Neuron (in vitro differentiated cells): Measurements from ENCODE around the gene B3GALT5.

Source experiments
- H2AFZ ChIP-seq: one replicate; pipeline ENCODE4 v1.6.1; 2013; ENCODE audit warnings: low read depth, mild to moderate bottlenecking, inconsistent platforms, low read length, moderate library complexity
- H3K27me3 ChIP-seq: one replicate; pipeline ENCODE4 v1.6.1; 2013; ENCODE audit warnings: low read length; ENCODE audit not compliant: insufficient read depth
- H3K36me3 ChIP-seq: one replicate; pipeline ENCODE4 v1.6.1; 2013; ENCODE audit warnings: low read length; ENCODE audit not compliant: insufficient read depth
- H3K4me1 ChIP-seq: one replicate; pipeline ENCODE4 v1.6.1; 2013; ENCODE audit warnings: low read length; ENCODE audit not compliant: insufficient read depth
- H3K4me3 ChIP-seq: 2 replicates; pipeline ENCODE4 v1.5.1; 2013; ENCODE audit warnings: mild to moderate bottlenecking, low read length, moderate library complexity
- H3K9me3 ChIP-seq: one replicate; pipeline ENCODE4 v1.6.1; 2013; ENCODE audit warnings: low read length

Gene B3GALT5

DNA sequence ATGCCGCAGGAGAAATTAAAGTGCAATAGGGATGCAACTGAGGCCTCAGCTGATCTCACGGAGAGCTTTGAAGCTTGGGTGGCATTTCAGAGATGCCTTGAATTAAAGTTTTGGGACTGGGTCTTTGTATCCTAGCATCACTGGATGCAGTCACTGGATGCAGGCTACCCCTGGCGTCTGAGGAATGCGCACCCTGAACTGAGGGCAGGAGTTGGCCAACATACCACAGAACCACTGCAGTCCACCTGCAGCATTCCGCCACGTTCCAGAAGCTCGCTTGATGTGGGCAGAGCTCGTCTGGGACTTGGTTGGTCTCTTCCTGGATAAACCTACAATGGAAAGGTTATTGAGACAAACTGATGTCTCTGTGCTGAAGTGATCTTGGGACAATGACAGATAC is 98.1 kb downstream of the B3GALT5 start:
- H3K9me3 ChIP-seq: no peaks in the 10 kb centered on the region
- no peak overlapping the region for H3K4me3 ChIP-seq
- no peaks in the 10 kb centered on the region for H3K27me3 ChIP-seq
- H2AFZ ChIP-seq: no peak overlapping the region
- H3K36me3 ChIP-seq: no peaks in the 10 kb centered on the region
- H3K4me1 ChIP-seq: no peaks in the 10 kb centered on the region

DNA sequence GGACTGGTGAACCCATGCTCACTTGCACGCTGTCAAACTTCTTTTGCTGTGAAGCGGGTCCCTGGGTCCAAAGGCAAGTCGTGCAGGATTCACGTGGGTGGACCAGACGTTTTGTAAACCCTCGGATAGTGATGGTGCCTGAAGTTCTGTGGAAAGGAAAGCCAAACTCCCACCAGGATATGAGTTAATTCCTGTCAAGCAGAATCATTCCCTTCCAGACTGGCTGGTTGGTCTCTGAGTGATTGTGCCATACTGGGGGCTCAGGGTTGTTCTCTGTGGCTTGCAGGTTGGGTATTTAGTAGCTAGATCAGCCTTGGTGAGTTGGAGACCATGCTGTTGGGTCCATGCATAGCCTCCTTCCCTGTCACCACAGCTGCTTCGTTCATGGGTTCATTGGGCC is 99.5 kb downstream of the B3GALT5 start:
- Histone ChIP-seq H3K4me1 (no peaks in the 10 kb centered on the region), H3K36me3 (no peaks in the 10 kb centered on the region), H3K4me3 (no peak overlapping the region), H2AFZ (no peak overlapping the region), H3K27me3 (no peaks in the 10 kb centered on the region), H3K9me3 (no peaks in the 10 kb centered on the region)

DNA sequence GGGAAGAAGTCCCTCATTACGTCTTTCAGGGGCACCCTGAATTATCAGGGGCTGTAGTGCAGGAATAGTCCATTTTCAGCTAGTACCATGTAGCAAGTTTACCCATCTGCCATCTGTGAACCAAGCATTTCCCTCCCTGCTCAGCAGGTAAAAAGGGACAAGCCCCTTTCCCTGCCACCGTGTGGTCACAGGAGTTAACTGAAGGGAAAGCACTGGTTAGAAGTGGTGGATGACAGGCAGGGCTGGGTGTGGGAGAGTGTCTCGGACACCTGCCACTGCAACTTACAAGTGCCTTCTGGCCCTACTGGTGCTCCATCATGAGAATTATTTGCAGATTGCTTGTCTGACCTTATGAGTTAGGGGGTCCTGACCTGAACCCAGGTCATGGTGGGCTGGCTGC is 100.2 kb downstream of the B3GALT5 start:
- no peaks in the 10 kb centered on the region for H3K36me3 ChIP-seq
- H3K27me3 ChIP-seq: no peaks in the 10 kb centered on the region
- no peaks in the 10 kb centered on the region for H3K4me1 ChIP-seq
- no peak overlapping the region for H2AFZ ChIP-seq
- H3K9me3 ChIP-seq: no peaks in the 10 kb centered on the region
- no peak overlapping the region for H3K4me3 ChIP-seq

DNA sequence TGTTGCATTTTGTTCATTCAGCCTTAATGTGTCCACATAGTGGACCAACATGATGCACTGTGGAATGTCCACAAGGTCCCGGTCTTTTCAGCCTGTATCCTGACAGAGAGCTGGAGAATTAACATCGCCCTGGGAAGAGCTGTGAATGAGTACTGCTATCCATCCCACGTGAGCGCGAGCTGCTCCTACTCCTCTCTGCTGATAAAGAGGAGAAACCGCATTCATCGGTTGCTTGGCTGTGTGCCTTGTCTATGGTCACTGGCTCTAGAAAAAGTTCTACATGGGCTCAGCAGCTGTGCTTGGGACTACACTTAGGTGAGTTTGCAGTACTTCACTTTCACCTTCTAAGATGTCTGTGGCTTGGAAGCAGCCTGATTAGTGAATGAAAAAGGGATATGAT is 101.2 kb downstream of the B3GALT5 start:
- H3K27me3 ChIP-seq: no peaks in the 10 kb centered on the region
- no peak overlapping the region for H2AFZ ChIP-seq
- H3K36me3 ChIP-seq: no peaks in the 10 kb centered on the region
- no peaks in the 10 kb centered on the region for H3K4me1 ChIP-seq
- no peak overlapping the region for H3K4me3 ChIP-seq
- no peaks in the 10 kb centered on the region for H3K9me3 ChIP-seq

DNA sequence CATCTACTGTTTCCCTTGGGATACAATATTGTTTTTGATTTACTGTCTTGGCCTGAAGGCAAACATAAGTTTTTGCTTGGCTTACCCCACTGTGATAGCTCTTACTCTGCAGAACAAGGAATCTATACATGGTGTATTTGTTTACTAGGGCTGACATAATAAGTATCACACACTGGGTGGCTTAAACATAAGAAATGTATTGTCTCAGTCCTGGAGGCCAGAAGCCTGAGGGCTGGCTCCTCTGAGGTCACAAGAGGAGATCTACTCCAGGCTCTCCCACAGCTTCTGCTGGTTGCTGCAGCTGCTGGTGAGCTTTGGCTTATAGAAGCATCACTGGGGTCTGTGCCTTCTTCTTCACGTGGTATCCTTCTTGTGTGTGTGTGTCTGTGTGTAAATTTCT is 101.6 kb downstream of the B3GALT5 start:
- Histone ChIP-seq H3K4me3 (no peak overlapping the region), H3K27me3 (no peaks in the 10 kb centered on the region), H2AFZ (no peak overlapping the region), H3K36me3 (no peaks in the 10 kb centered on the region), H3K4me1 (no peaks in the 10 kb centered on the region), H3K9me3 (no peaks in the 10 kb centered on the region)

DNA sequence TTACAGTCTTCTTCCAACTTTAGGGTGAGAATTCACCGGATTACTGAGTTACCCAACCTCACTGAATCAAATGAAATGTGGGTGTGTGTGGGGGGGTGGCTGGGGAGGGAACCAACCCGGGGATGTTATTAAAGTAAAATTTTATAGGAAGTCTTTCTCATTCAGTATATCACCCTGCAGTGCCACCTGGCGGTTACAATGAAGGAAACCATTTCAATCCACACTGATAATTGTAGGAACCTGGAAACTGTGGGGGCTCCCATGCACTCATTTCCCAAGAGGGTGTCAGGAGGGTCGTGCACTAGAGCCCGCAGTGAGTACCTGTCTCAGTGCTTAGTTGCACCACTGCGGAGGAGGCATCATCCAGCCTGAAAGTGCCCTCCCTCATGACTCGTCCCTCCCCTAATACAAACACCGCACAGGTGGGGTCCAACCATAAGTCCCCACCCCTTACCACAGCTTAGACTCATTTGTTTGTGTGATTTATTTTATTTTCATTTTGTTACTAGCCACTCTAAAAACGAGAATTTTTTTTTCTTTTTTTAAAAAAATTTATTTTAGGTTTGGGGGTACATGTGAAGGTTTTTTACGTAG is 103.2 kb downstream of the B3GALT5 start:
- H2AFZ ChIP-seq: no peak overlapping the region
- no peaks in the 10 kb centered on the region for H3K27me3 ChIP-seq
- H3K4me1 ChIP-seq: no peaks in the 10 kb centered on the region
- no peak overlapping the region for H3K4me3 ChIP-seq
- H3K9me3 ChIP-seq: no peaks in the 10 kb centered on the region
- H3K36me3 ChIP-seq: no peaks in the 10 kb centered on the region

DNA sequence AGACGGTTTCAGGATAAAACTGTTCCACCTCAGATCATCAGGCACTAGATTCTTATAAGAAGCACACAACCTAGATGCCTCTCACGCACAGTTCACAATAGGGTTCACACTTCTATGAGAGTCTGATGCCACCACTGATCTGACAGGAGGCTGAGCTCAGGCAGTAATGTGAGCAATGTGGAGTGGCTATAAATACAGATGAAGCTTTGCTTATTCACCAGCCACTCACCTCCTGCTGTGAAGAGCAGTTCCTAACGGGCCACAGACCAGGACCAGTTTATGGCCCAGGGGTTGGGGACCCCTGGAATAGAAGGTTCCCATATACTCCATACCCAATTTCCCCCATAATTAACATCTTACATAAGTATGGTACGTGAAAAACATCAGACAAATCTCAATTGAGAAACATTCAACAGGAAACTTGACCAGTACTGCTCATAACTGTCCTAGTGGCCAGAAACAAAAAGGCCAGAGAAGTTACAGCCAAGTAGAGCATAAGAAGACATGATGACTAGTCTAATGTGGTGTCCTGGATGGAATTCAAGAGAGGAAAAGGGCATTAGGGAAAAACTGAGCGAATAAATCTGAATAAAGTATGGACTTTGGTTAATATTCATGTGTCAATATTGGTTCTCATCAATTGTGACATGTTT is 107.5 kb downstream of the B3GALT5 start:
- H3K9me3 ChIP-seq: no peaks in the 10 kb centered on the region
- H2AFZ ChIP-seq: no peak overlapping the region
- H3K4me3 ChIP-seq: no peak overlapping the region
- no peaks in the 10 kb centered on the region for H3K36me3 ChIP-seq
- no peaks in the 10 kb centered on the region for H3K4me1 ChIP-seq
- H3K27me3 ChIP-seq: no peaks in the 10 kb centered on the region

DNA sequence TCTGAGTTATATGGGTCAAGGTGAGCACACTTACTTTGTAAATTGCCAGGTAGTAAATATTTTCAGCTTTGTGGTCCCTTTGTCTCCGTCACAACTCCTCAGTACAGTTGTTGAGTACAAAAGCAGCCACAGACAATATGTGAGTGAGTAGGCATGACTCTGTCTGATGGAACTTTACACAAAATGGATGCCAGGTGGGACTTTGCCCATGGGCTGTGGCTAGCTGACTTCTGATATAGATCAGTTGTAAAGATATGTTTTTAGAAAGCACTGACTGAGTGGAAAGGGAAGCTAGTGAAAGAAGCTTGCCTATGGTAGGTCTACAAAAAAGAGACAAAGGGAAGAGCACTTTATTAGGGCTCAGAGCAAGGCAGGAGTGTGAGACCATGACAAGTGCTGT is 109.1 kb downstream of the B3GALT5 start:
- Histone ChIP-seq H3K27me3 (no peaks in the 10 kb centered on the region), H3K36me3 (no peaks in the 10 kb centered on the region), H3K4me3 (no peak overlapping the region), H3K9me3 (no peaks in the 10 kb centered on the region), H3K4me1 (no peaks in the 10 kb centered on the region), H2AFZ (no peak overlapping the region)
